Esophagus squamous epithelium (tissue), 4 donors: ENCODE measurements around the gene WNT2.

Experiments
- CTCF ChIP-seq, 6 experiments: fragments of 450-650 bp in 4 of 6; fragments of 200-600 bp in 2 of 6; sonication (generic) in 2 of 6; IDR thresholded peaks; one replicate each; pipeline ENCODE4 v1.5.1; 2016 to 2019; ENCODE audit warnings: antibody characterized with exemption in 6 of 6, mild to moderate bottlenecking in 4 of 6, moderate library complexity in 4 of 6
- POLR2A ChIP-seq, 4 donors: fragments of 450-650 bp; IDR thresholded peaks; one replicate each; pipeline ENCODE4 v1.6.1; 2017; ENCODE audit warnings: antibody characterized with exemption in 4 of 4, mild to moderate bottlenecking in 4 of 4, moderate library complexity in 3 of 4

GRCh38 chr7:117283371-117283770 is 39.5 kb downstream of the WNT2 start:
- TF ChIP-seq POLR2A (IDR thresholded peaks at IDR 0.05) (no peak), CTCF (IDR thresholded peaks at IDR 0.05) (no peak)
